MM.1S (cell line): ENCODE results near the gene NPIPA5.

Experiments used
- CTCF ChIP-seq: fragments of 300-600 bp; sonication (generic); IDR thresholded peaks from 2 replicates; pipeline ENCODE4 v1.5.1; 2016; ENCODE audit warnings: antibody characterized with exemption, low read length, mixed read lengths
- EZH2 ChIP-seq: fragments of 300-600 bp; sonication (generic); optimal IDR thresholded peaks from 2 replicates; pipeline ENCODE3; 2017; ENCODE audit warnings: low read depth, mild to moderate bottlenecking, antibody characterized with exemption, low read length, mixed read lengths
- EZH2phosphoT487 ChIP-seq: fragments of 300-600 bp; sonication (generic); IDR thresholded peaks from 2 replicates; pipeline ENCODE4 v1.6.1; 2018; ENCODE audit warnings: antibody characterized with exemption, low read length

- TF ChIP-seq CTCF (no peak), EZH2 (no peak), EZH2phosphoT487 (no peak)
Observed at GRCh38 chr16:15404792-15405191, 26.7 kb upstream of the NPIPA5 start.
